GM12878 (cell line): ENCODE measurements around the gene KRTAP17-1. TPM values are rescaled to one million over a fixed set of nuclear protein-coding genes. Genes with fewer than 3 reads are reported as not detected.

Experiments
- ATAC-seq: fragments of 200-7000 bp; cut with Tn5 transposase; 3 replicates; pipeline ENCODE4 v1.9.1; 2020; ENCODE audit warnings: mild to moderate bottlenecking, moderate library complexity
- BruUV-seq: library from RNA; stranded (reverse); fragments of 400-500 nt; replicated peaks from 2 replicates; lab custom pipeline; 2021; lab: Mats Ljungman, UMichigan
- CTCF ChIA-PET: fragments of 300-600 bp; sonication (Branson Sonifier 250); formaldehyde crosslinking; extraction: SDS; loops from one replicate; lab custom pipeline; 2021; ENCODE audit warnings: inconsistent platforms; lab: Yijun Ruan, JAX
- POLR2A ChIA-PET: fragments of 350-600 bp; formaldehyde crosslinking; extraction: SDS; loops from one replicate; lab custom pipeline; 2021; ENCODE audit warnings: inconsistent platforms; lab: Charles Lee
- RAD21 ChIA-PET: fragments of 300-600 bp; sonication (Branson Sonifier 250); formaldehyde crosslinking; loops from one replicate; lab custom pipeline; 2023; ENCODE audit warnings: antibody characterized with exemption; ENCODE audit not compliant: unreplicated experiment; lab: Charles Lee
- SMC1A ChIA-PET: fragments of 300-600 bp; sonication (Branson Sonifier 250); formaldehyde crosslinking; loops from one replicate; lab custom pipeline; 2023; ENCODE audit not compliant: unreplicated experiment, uncharacterized antibody; lab: Charles Lee
- DNase-seq: peaks from one replicate; pipeline ENCODE4 v3.0.0-alpha.2; 2011; ENCODE audit warnings: low read depth, low spot score
- FAIRE-seq: peaks from 3 replicates; lab custom pipeline; 2011; peaks lifted over from hg19 to GRCh38; lab: Jason Lieb, UNC
- H2AFZ ChIP-seq: 2 replicates; pipeline ENCODE4 v1.6.0; 2011; ENCODE audit warnings: low read depth, low read length, control low read depth; ENCODE audit not compliant: control insufficient read depth
- H3K27ac ChIP-seq: 2 replicates; pipeline ENCODE4 v1.5.1; 2011; ENCODE audit warnings: control low read depth; ENCODE audit not compliant: control insufficient read depth, insufficient read depth
- H3K27me3 ChIP-seq, 2 experiments: replicated peaks in 1 of 2; 2 replicates each; pipeline versions ENCODE4 v1.6.0 to v1.6.1; 2011; ENCODE audit warnings: low read length in 1 of 2; ENCODE audit not compliant: control insufficient read depth in 2 of 2, insufficient read depth in 2 of 2
- H3K36me3 ChIP-seq, 2 experiments: 2 replicates each; pipeline ENCODE4 v1.5.1; 2011; ENCODE audit warnings: low read length in 1 of 2; ENCODE audit not compliant: control insufficient read depth in 2 of 2, insufficient read depth in 2 of 2
- H3K4me1 ChIP-seq: 2 replicates; pipeline ENCODE4 v1.6.1; 2011; ENCODE audit warnings: mild to moderate bottlenecking, low read length, moderate library complexity, mixed read lengths; ENCODE audit not compliant: control insufficient read depth, insufficient read depth
- H3K4me2 ChIP-seq: 2 replicates; pipeline ENCODE4 v1.6.0; 2011; ENCODE audit warnings: control low read depth; ENCODE audit not compliant: control insufficient read depth, insufficient read depth
- H3K4me3 ChIP-seq: fragments of 200-600 bp; sonication (generic); 2 replicates; pipeline ENCODE4 v1.5.1; 2016
- H3K79me2 ChIP-seq: 2 replicates; pipeline ENCODE4 v1.6.0; 2011; ENCODE audit warnings: low read length; ENCODE audit not compliant: control insufficient read depth, insufficient read depth
- H3K9ac ChIP-seq: 2 replicates; pipeline ENCODE4 v1.8.0; 2011; ENCODE audit warnings: low read length, control low read depth, mixed read lengths; ENCODE audit not compliant: control insufficient read depth, insufficient read depth
- H3K9me3 ChIP-seq: replicated peaks from 3 replicates; pipeline ENCODE4 v1.5.1; 2011; ENCODE audit warnings: mild to moderate bottlenecking, low read length; ENCODE audit not compliant: control insufficient read depth, insufficient read depth
- H4K20me1 ChIP-seq: 2 replicates; pipeline ENCODE4 v1.6.0; 2011; ENCODE audit not compliant: control insufficient read depth, insufficient read depth
- ATF2 ChIP-seq: IDR thresholded peaks from 2 replicates; pipeline ENCODE4 v1.6.1; 2012; ENCODE audit warnings: low read length, inconsistent platforms
- BCL3 ChIP-seq: IDR thresholded peaks from 2 replicates; pipeline ENCODE4 v1.6.1; 2011; ENCODE audit warnings: borderline replicate concordance, low read depth, mild to moderate bottlenecking, moderate library complexity, low read length; ENCODE audit not compliant: insufficient read depth, poor library complexity, severe bottlenecking
- E4F1 ChIP-seq: fragments of 450-650 bp; IDR thresholded peaks from 2 replicates; pipeline ENCODE4 v1.6.1; 2018; ENCODE audit warnings: borderline replicate concordance, mild to moderate bottlenecking; ENCODE audit not compliant: partially characterized antibody
- PKNOX1 ChIP-seq: fragments of 450-650 bp; IDR thresholded peaks from 2 replicates; pipeline ENCODE4 v1.6.1; 2016; ENCODE audit warnings: mild to moderate bottlenecking
- PRDM15 ChIP-seq: fragments of 450-650 bp; formaldehyde crosslinking; IDR thresholded peaks from 2 replicates; pipeline ENCODE4 v1.4.0; 2020; ENCODE audit warnings: mild to moderate bottlenecking, moderate library complexity
- REST ChIP-seq: IDR thresholded peaks from 2 replicates; pipeline ENCODE4 v1.6.1; 2012; ENCODE audit warnings: mild to moderate bottlenecking, low read depth, low read length
- SPI1 ChIP-seq: IDR thresholded peaks from 2 replicates; pipeline ENCODE4 v1.6.1; 2011; ENCODE audit warnings: low read depth, mild to moderate bottlenecking, low read length, moderate library complexity, borderline replicate concordance; ENCODE audit not compliant: insufficient read depth
- WGBS: methylation state at CpG from one replicate; pipeline ENCODE4 v1.1.6; 2016; ENCODE audit warnings: low lambda C conversion rate; ENCODE audit not compliant: insufficient replicate concordance, insufficient coverage; ENCODE audit errors: missing lambda C conversion rate; 5-methylcytosine and 5-hydroxymethylcytosine counted together
- in situ Hi-C: fragments of 300-500 bp; cut with MboI; formaldehyde crosslinking; loops from 9 replicates; pipeline ENCODE4 v1.14.3; 2018; ENCODE audit warnings: mixed read lengths
- intact Hi-C: fragments of 100-400 bp; cut with micrococcal nuclease; formaldehyde crosslinking; loops from one replicate; pipeline ENCODE4 v1.14.2; 2022; ENCODE audit not compliant: unreplicated experiment
- polyA plus RNA-seq, 11 experiments: library from polyadenylated mRNA; depleted of rRNA in 4 of 11; unstranded in 6 of 11; stranded (reverse) in 5 of 11; fragments of >200 nt; fragmentation: Nextera tagmentation in 4 of 11; fragmentation: Illumina TruSeq in 1 of 11; extraction: Ambion mirVana in 4 of 11; extraction: Trizol in 1 of 11; gene quantifications; 1 replicate in 1 of 11; 2 replicates in 10 of 11; pipeline versions ENCODE4 v1.2.1 to v1.2.3, GENCODE V29; 2011 to 2016; ENCODE audit warnings: inconsistent platforms in 2 of 11, missing spikeins in 2 of 11, low read depth in 1 of 11
- total RNA-seq, 4 experiments: library from RNA; depleted of rRNA in 3 of 4; stranded (reverse); fragments of >200 nt in 3 of 4; fragmentation: Illumina TruSeq in 1 of 4; extraction: Trizol in 1 of 4; gene quantifications; 2 replicates each; pipeline versions ENCODE4 v1.2.1 to v1.2.3, GENCODE V29; 2013 to 2021

The KRTAP17-1 gene
- total and polyA plus RNA-seq, 10 of the 15 experiments (the other 5 are each of a cell fraction or from before 2014, with no cell fraction given): 0.16 to 5.7 (median 0.17) TPM; not detected in 7

GRCh38 chr17:41308918-41309359 is 6.6 kb downstream of the KRTAP17-1 start, which contains the start of gene KRTAP16-1:
Gene KRTAP16-1 (minus strand): TSS chr17:41309309. CDS start chr17:41309253, 56 bp downstream.
- H3K4me3 ChIP-seq: no peak within 1 kb of the TSS
- no peaks in the 10 kb centered on the region for H3K79me2 ChIP-seq
- in situ Hi-C loops: no loop called here
- no peaks in the 10 kb centered on the region; the same call in 2 of the 3 replicates for H3K9me3 ChIP-seq
- H3K4me1 ChIP-seq: no peaks in the 10 kb centered on the region; the same call in 1 of the 2 replicates
- ChIA-PET POLR2A (no interaction called here), SMC1A (interaction anchor here (2.3 kb wide), 1 partner anchor 13 kb away, joined by 6 read pairs; no protein-coding TSS in a partner anchor), RAD21 (no interaction called here), CTCF (interaction anchor here (0.9 to 1.0 kb wide), 2 partner anchors 21 to 181 kb away, joined by 3 read pairs; partner anchors contain the start of gene KRT36)
- 27% methylated on average over 7 of the region's 7 CpGs for WGBS
- FAIRE-seq (no peak), DNase-seq (no peak), ATAC-seq (peak; percentile 61)
- H3K4me2 ChIP-seq: no peak within 1 kb of the TSS
- intact Hi-C loops: no loop called here
- H3K27ac ChIP-seq: no peak within 1 kb of the TSS
- H3K27me3 ChIP-seq: peaks cover 3 to 4% of the 10 kb centered on the region in 2 experiments; a peak in 2 of 4 replicates
- no peaks in the 10 kb centered on the region for H4K20me1 ChIP-seq
- H2AFZ ChIP-seq: peak within 1 kb of the TSS; percentile 24; the same call in 1 of the 2 replicates
- H3K36me3 ChIP-seq: no peaks in the 10 kb centered on the region
- no peak within 1 kb of the TSS for H3K9ac ChIP-seq
- BruUV-seq: no TSS peak
- TF ChIP-seq REST: no peak
- TF ChIP-seq PRDM15 (CRISPR knock-in tag): no peak
- no peak for TF ChIP-seq BCL3
- TF ChIP-seq E4F1: no peak
- TF ChIP-seq PKNOX1: no peak
- no peak for TF ChIP-seq ATF2
- TF ChIP-seq SPI1: no peak
